ENCODE results near the gene GSTCD. TPM values are rescaled to one million over a fixed set of nuclear protein-coding genes. Genes with fewer than 3 reads are reported as not detected.
"Not testable (repeated sequence)": the region's sequence is repeated elsewhere in the genome, so short reads cannot be mapped to it uniquely, and the experiment has no call there.

The GSTCD gene
- total and polyA plus RNA-seq, 10 donors = 1.8 to 14.6 (median 9.5) TPM

DNA sequence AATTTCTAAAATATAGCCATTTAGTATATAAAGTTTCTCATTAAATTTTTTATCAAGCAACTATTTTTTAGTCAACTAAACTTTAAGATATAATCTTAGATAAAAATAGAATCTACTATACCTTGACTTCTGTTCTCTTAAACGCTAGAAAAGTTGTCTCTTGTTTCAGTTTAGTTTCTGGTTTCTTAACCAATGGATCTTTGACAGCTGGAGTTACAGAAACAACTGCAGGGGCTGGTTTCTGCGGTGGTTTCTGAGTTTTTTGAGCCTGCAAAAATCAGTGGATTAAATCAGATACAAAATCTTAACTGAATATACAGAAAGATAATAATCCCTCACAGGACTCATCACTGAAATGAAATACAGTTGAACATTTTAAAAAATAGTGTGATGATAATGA is 22.0 kb upstream of the GSTCD start:
- TF ChIP-seq, protein P1, sequence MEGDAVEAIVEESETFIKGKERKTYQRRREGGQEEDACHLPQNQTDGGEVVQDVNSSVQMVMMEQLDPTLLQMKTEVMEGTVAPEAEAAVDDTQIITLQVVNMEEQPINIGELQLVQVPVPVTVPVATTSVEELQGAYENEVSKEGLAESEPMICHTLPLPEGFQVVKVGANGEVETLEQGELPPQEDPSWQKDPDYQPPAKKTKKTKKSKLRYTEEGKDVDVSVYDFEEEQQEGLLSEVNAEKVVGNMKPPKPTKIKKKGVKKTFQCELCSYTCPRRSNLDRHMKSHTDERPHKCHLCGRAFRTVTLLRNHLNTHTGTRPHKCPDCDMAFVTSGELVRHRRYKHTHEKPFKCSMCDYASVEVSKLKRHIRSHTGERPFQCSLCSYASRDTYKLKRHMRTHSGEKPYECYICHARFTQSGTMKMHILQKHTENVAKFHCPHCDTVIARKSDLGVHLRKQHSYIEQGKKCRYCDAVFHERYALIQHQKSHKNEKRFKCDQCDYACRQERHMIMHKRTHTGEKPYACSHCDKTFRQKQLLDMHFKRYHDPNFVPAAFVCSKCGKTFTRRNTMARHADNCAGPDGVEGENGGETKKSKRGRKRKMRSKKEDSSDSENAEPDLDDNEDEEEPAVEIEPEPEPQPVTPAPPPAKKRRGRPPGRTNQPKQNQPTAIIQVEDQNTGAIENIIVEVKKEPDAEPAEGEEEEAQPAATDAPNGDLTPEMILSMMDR (IDR thresholded peaks at IDR 0.05 in 8 of 11, conservative IDR thresholded peaks at IDR 0.05 in 3 of 11) = no peak
- no peak for TF ChIP-seq POLR2AphosphoS5 (IDR thresholded peaks at IDR 0.05)
- no peak for TF ChIP-seq POLR2A (IDR thresholded peaks at IDR 0.05)
- Histone ChIP-seq H3K4me1 (no peaks in the 10 kb centered on the region), H3K27ac (no peak overlapping the region), H3K27me3 (replicated peaks in 1 of 7) (no peaks in the 10 kb centered on the region), H3K9me3 (no peaks in the 10 kb centered on the region), H3K4me3 (no peak overlapping the region), H3K36me3 (peaks cover 0 to 100% (median 70%) of the 10 kb centered on the region in 6 donors)
- intact Hi-C loops (cut with DNase I; ENCODE audit: low total_unique reads) = no loop called here
- WGBS, 5 donors = 85 to 97% (median 91%) methylated on average over 2 of the region's 2 CpGs
- no peak for DNase-seq

DNA sequence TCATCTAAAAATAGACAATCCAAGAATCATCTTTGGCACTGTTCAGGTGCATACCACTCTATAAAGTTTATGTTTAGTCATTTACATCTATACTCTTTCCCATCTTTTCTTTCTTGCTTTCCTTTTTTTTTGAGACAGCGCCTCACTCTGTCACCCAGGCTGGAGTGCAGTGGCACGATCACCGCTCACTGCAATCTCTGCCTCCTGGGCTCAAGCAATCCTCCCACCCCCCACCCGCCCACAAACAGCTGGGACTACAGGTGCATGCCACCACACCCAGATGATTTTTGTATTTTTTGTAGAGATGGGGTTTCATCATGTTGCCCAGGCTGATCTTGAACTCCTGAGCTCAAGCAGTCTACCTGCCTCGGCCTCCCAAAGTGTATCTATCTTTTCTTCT is 13.8 kb upstream of the GSTCD start:
- WGBS, 5 donors = 93 to 96% (median 94%) methylated on average over 5 of the region's 5 CpGs
- H3K9me3 ChIP-seq; DNase-seq; intact Hi-C loops (cut with DNase I; ENCODE audit: low total_unique reads); H3K4me1 ChIP-seq; H3K27me3 ChIP-seq (replicated peaks in 1 of 7); H3K4me3 ChIP-seq; H3K27ac ChIP-seq: not testable (repeated sequence)
- H3K36me3 ChIP-seq = peaks cover 5 to 100% (median 61%) of the 10 kb centered on the region in 6 donors

DNA sequence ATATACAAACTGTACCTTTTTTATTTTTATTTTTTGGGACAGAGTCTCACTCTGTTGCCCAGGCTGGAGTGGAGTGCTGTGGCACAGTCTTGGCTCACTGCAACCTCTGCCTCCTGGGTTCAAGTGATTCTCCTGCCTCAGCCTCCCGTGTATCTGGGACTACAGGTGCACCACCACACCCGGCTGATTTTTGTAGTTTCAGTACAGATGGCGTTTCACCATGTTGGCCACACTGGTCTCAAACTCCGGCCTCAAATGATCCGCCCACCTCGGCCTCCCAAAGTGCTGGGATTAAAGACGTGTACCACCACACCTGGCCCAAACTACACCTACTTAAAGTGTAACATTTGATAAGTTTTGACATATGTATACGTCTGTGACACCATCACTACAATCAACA is 12.8 kb upstream of the GSTCD start:
- peak; percentile 30 for DNase-seq
- H3K27ac ChIP-seq; H3K4me3 ChIP-seq; H3K4me1 ChIP-seq; H3K9me3 ChIP-seq; intact Hi-C loops (cut with DNase I; ENCODE audit: low total_unique reads); H3K27me3 ChIP-seq (replicated peaks in 1 of 7): not testable (repeated sequence)
- WGBS, 5 donors = 90 to 99% (median 93%) methylated on average over 8 of the region's 8 CpGs
- peaks cover 5 to 93% (median 55%) of the 10 kb centered on the region in 6 donors for H3K36me3 ChIP-seq

DNA sequence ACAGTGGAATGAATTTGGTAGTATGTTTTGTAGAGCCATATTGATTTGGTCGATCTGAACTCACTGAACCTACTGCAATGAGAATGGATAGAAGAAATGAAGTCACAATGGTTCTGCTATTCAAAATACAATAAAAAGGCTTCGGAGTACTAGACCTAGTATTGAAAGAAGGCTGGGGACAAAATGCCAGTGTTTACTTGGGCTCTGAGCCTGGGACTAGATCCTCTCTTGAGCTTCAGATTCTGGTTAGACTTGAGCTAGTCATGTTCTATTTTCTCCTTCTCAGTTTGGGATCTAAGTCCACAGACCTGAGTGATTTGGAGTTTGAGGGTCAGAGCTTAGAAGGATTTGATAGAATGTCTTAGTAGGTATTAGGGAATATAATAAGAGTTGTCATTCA is 10.0 kb upstream of the GSTCD start:
- H3K36me3 ChIP-seq = peaks cover 0 to 73% (median 37%) of the 10 kb centered on the region in 6 donors
- no peak for DNase-seq

DNA sequence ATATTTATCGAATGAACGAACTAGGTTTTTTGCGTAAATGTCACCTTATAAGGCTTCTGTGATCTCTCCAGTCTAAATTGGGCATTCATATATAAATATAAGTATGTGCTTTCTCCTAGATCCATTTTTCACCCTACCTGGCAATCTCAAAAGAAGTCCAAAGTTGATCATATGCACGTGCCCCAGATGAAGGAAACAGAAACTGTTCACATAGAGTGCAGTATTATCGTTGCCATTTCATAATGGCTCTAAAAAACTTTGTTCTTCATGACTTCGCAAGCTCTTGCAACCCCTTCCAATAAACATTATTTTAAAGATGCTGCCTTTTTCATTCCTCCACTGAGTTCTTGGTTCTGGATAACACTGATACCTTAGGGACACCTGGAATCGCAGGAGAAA is 803 bp upstream of the GSTCD start:
- H3K36me3 ChIP-seq = peaks cover 0 to 11% (median 1%) of the 10 kb centered on the region in 6 donors
- DNase-seq = no peak
- H3K27me3 ChIP-seq (replicated peaks in 1 of 7) = no peaks in the 10 kb centered on the region
- H3K4me1 ChIP-seq = peaks cover 9 to 66% (median 25%) of the 10 kb centered on the region in 6 donors
- H3K27ac ChIP-seq = peak overlapping the region in 7 of 8 donors; percentile 65 to 91 (median 86)
- intact Hi-C loops (cut with DNase I; ENCODE audit: low total_unique reads) = loop anchor here (10.0 kb wide), 1 partner anchor 563 kb away; the partner anchor contains the start of gene TET2
- no peak for TF ChIP-seq POLR2A (IDR thresholded peaks at IDR 0.05)
- no peak for TF ChIP-seq POLR2AphosphoS5 (IDR thresholded peaks at IDR 0.05)
- TF ChIP-seq, protein P1 (IDR thresholded peaks at IDR 0.05 in 8 of 11, conservative IDR thresholded peaks at IDR 0.05 in 3 of 11) = no peak
- H3K4me3 ChIP-seq = peak overlapping the region; percentile 59 to 94 (median 88)
- WGBS, 5 donors = 26 to 37% (median 34%) methylated on average over 7 of the region's 7 CpGs
- H3K9me3 ChIP-seq = no peaks in the 10 kb centered on the region

More for the DNA sequence above, 10.0 kb upstream of the GSTCD start:
- Histone ChIP-seq H3K27me3 (replicated peaks in 1 of 7) (no peaks in the 10 kb centered on the region), H3K9me3 (no peaks in the 10 kb centered on the region), H3K27ac (no peak overlapping the region), H3K4me1 (peaks cover 0 to 19% (median 0%) of the 10 kb centered on the region in 6 donors), H3K4me3 (no peak overlapping the region)
- intact Hi-C loops (cut with DNase I; ENCODE audit: low total_unique reads) = no loop called here
- TF ChIP-seq POLR2A (IDR thresholded peaks at IDR 0.05) (no peak), POLR2AphosphoS5 (IDR thresholded peaks at IDR 0.05) (no peak)
- TF ChIP-seq, protein P1 (IDR thresholded peaks at IDR 0.05 in 8 of 11, conservative IDR thresholded peaks at IDR 0.05 in 3 of 11) = no peak
- WGBS, 5 donors = 93 to 99% (median 96%) methylated on average over 2 of the region's 2 CpGs
